Endothelial cell of umbilical vein (primary cell): ENCODE measurements around the gene CYTH2. TPM values are rescaled to one million over a fixed set of nuclear protein-coding genes. Genes with fewer than 3 reads are reported as not detected.

Experiments used
- BruUV-seq: library from RNA; stranded (reverse); fragments of 400-500 nt; replicated peaks from 2 replicates; lab custom pipeline; 2021; lab: Mats Ljungman, UMichigan
- CTCF ChIA-PET: fragments of 300-600, 350-600 bp; sonication (Branson Sonifier 250); formaldehyde crosslinking; loops from one replicate; lab custom pipeline; 2021; ENCODE audit warnings: antibody characterized with exemption, inconsistent platforms; lab: Charles Lee
- POLR2A ChIA-PET: fragments of 300-600, 350-600 bp; sonication (Branson Sonifier 250); formaldehyde crosslinking; loops from one replicate; lab custom pipeline; 2021; ENCODE audit warnings: antibody characterized with exemption, inconsistent platforms; lab: Charles Lee
- DNase-seq: peaks from one replicate; pipeline ENCODE4 v3.0.0-alpha.2; 2011; ENCODE audit warnings: low read depth, low spot score
- FAIRE-seq: peaks from 2 replicates; lab custom pipeline; 2011; peaks lifted over from hg19 to GRCh38; lab: Jason Lieb, UNC
- H2AFZ ChIP-seq: 2 replicates; pipeline ENCODE4 v1.6.0; 2012; ENCODE audit warnings: low read depth, low read length, control low read depth, inconsistent platforms
- H3K27ac ChIP-seq: 2 replicates; pipeline ENCODE4 v1.5.1; 2011; ENCODE audit warnings: low read depth, mild to moderate bottlenecking, control low read depth, low read length, moderate library complexity; ENCODE audit not compliant: insufficient read depth
- H3K27me3 ChIP-seq, 2 experiments: 2 replicates each; pipeline versions ENCODE4 v1.6.0 to v1.6.1; 2011; ENCODE audit warnings: low read length in 2 of 2, mixed read lengths in 1 of 2; ENCODE audit not compliant: control insufficient read depth in 2 of 2, insufficient read depth in 2 of 2
- H3K36me3 ChIP-seq, 2 experiments: 2 replicates in 1 of 2; 3 replicates in 1 of 2; pipeline ENCODE4 v1.5.1; 2011; ENCODE audit warnings: low read length in 2 of 2, mild to moderate bottlenecking in 1 of 2, moderate library complexity in 1 of 2; ENCODE audit not compliant: control insufficient read depth in 2 of 2, insufficient read depth in 2 of 2; ENCODE audit errors: extremely low read depth in 1 of 2
- H3K4me1 ChIP-seq: 3 replicates; pipeline ENCODE4 v1.5.1; 2011; ENCODE audit warnings: mild to moderate bottlenecking, low read length; ENCODE audit not compliant: control insufficient read depth, insufficient read depth; ENCODE audit errors: extremely low read depth
- H3K4me2 ChIP-seq: 2 replicates; pipeline ENCODE4 v1.6.1; 2011; ENCODE audit warnings: low read length, control low read depth, mixed read lengths; ENCODE audit not compliant: insufficient read depth
- H3K4me3 ChIP-seq, 3 experiments: fragments of 200-600 bp in 1 of 3; sonication (generic), shearing (Covaris generic) in 1 of 3; replicated peaks in 1 of 3; 2 replicates each; pipeline ENCODE4 v1.5.1; 2011 to 2016; ENCODE audit warnings: control low read depth in 3 of 3, low read length in 3 of 3, mild to moderate bottlenecking in 2 of 3, inconsistent platforms in 1 of 3, low read depth in 1 of 3, moderate library complexity in 1 of 3; ENCODE audit not compliant: insufficient read depth in 1 of 3
- H3K79me2 ChIP-seq: 2 replicates; pipeline ENCODE4 v1.6.0; 2012; ENCODE audit warnings: low read length, inconsistent platforms; ENCODE audit not compliant: control insufficient read depth, insufficient read depth
- H3K9ac ChIP-seq: replicated peaks from 2 replicates; pipeline ENCODE3; 2011; ENCODE audit warnings: low read length, control low read depth; ENCODE audit not compliant: insufficient read depth; ENCODE audit errors: extremely low read depth
- H3K9me1 ChIP-seq: replicated peaks from 3 replicates; pipeline ENCODE4 v1.6.0; 2011; ENCODE audit warnings: mild to moderate bottlenecking, low read length; ENCODE audit not compliant: control insufficient read depth, insufficient read depth; ENCODE audit errors: extremely low read depth
- H3K9me3 ChIP-seq: replicated peaks from 2 replicates; pipeline ENCODE4 v1.5.1; 2012; ENCODE audit warnings: low read length, inconsistent platforms; ENCODE audit not compliant: control insufficient read depth, insufficient read depth
- H4K20me1 ChIP-seq: replicated peaks from 2 replicates; pipeline ENCODE3; 2011; ENCODE audit warnings: mild to moderate bottlenecking, low read length; ENCODE audit not compliant: control insufficient read depth, insufficient read depth; ENCODE audit errors: extremely low read depth
- EZH2 ChIP-seq: IDR thresholded peaks from 2 replicates; pipeline ENCODE4 v1.6.1; 2012; ENCODE audit warnings: borderline replicate concordance, low read depth, mild to moderate bottlenecking, moderate library complexity, low read length, inconsistent platforms; ENCODE audit not compliant: severe bottlenecking
- FOS ChIP-seq: IDR thresholded peaks from 2 replicates; pipeline ENCODE4 v1.6.1; 2011; ENCODE audit warnings: mild to moderate bottlenecking, low read length, moderate library complexity, borderline replicate concordance; ENCODE audit not compliant: insufficient read depth
- GATA2 ChIP-seq: IDR thresholded peaks from 2 replicates; pipeline ENCODE4 v1.7.0; 2011; ENCODE audit warnings: low read depth, mild to moderate bottlenecking, moderate library complexity, mixed read lengths, low read length; ENCODE audit not compliant: insufficient read length, insufficient read depth
- JUN ChIP-seq: IDR thresholded peaks from 2 replicates; pipeline ENCODE4 v1.6.1; 2011; ENCODE audit warnings: borderline replicate concordance, low read depth; ENCODE audit not compliant: insufficient read length, insufficient read depth
- MAX ChIP-seq: IDR thresholded peaks from 2 replicates; pipeline ENCODE4 v1.6.1; 2011; ENCODE audit not compliant: insufficient read depth, insufficient read length
- MYC ChIP-seq: IDR thresholded peaks from one replicate; pipeline ENCODE4 v1.6.1; 2011; ENCODE audit warnings: mild to moderate bottlenecking, low read depth, low read length
- POLR2A ChIP-seq: IDR thresholded peaks from 2 replicates; pipeline ENCODE4 v1.6.1; 2012; ENCODE audit warnings: low read depth, mild to moderate bottlenecking, control low read depth, low read length
- POLR2AphosphoS5 ChIP-seq: IDR thresholded peaks from 2 replicates; pipeline ENCODE4 v1.6.1; 2012; ENCODE audit warnings: low read depth, mild to moderate bottlenecking, control low read depth, low read length, moderate library complexity; ENCODE audit not compliant: insufficient read depth
- dilution Hi-C: fragments of 300-500 bp; cut with MboI; formaldehyde crosslinking; loops from one replicate; pipeline ENCODE4 v1.15.0; 2019; ENCODE audit warnings: low sequenced_read_pairs; ENCODE audit not compliant: extremely low pct_ligation_motif_present
- intact Hi-C: fragments of 100-400 bp; cut with micrococcal nuclease; formaldehyde crosslinking; loops from one replicate; pipeline ENCODE4 v1.10.0; 2022
- polyA plus RNA-seq, 4 experiments: library from polyadenylated mRNA; depleted of rRNA in 3 of 4; stranded (reverse) in 3 of 4; unstranded in 1 of 4; fragments of >200 nt; gene quantifications; 2 replicates each; pipeline versions ENCODE4 v1.2.1 to v1.2.3, GENCODE V29; 2011 to 2012; ENCODE audit warnings: missing spikeins in 1 of 4
- total RNA-seq: library from RNA; stranded (reverse); gene quantifications from 2 replicates; pipeline ENCODE4 v1.2.3, GENCODE V29; 2021
- TF ChIP-seq, protein P1 (sequence below), 2 donors: IDR thresholded peaks; 1 replicate in 1 of 2; 2 replicates in 1 of 2; pipeline ENCODE4 v1.5.1; 2011; ENCODE audit warnings: low read length in 2 of 2, mild to moderate bottlenecking in 2 of 2, moderate library complexity in 2 of 2, control low read depth in 1 of 2, inconsistent platforms in 1 of 2, low read depth in 1 of 2; ENCODE audit not compliant: insufficient read depth in 1 of 2; ENCODE audit errors: extremely low read depth in 1 of 2

Gene CYTH2
- total and polyA plus RNA-seq, 2 donors (not counting 3 experiments of a cell fraction or from before 2014, with no cell fraction given), result 98.4 to 119 TPM

DNA sequence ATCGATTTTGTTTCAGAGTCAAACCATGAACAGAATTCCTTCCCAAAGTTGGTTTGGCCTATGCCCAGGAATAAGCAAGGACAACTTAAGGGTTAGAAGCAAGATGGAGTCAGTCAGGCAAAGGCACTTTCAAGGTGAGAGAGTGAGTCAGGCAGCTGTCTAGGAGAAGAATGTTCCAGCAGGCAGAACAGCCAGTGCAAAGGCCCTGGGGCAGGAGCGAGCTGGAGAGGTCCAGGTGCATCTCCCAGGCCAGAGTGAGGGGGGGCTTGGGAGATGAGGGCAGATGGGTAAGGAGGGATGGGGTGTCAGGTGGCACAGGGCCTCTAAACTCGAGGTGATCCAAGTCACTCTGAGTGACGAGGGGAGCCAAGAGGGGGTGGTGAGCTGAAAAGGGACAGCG is 32.6 kb upstream of the CYTH2 start:
- Histone ChIP-seq H3K9ac (no peak overlapping the region), H3K27me3 (peaks cover 3% of the 10 kb centered on the region in 2 experiments), H3K9me3 (no peaks in the 10 kb centered on the region), H3K4me2 (no peak overlapping the region), H2AFZ (no peak overlapping the region), H4K20me1 (no peaks in the 10 kb centered on the region), H3K36me3 (no peaks in the 10 kb centered on the region), H3K79me2 (no peaks in the 10 kb centered on the region), H3K4me3 (no peak overlapping the region), H3K9me1 (no peaks in the 10 kb centered on the region), H3K4me1 (no peaks in the 10 kb centered on the region), H3K27ac (no peak overlapping the region)
- dilution Hi-C loops (no loop called here), intact Hi-C loops (no loop called here)
- ChIA-PET CTCF (interaction anchor here (1.2 kb wide), 1 partner anchor 45 kb away, joined by 3 read pairs; the partner anchor contains the start of gene KDELR1), POLR2A (interaction anchor here (0.6 kb wide), 1 partner anchor 228 kb away, joined by 3 read pairs; no protein-coding TSS in a partner anchor)
- no TSS peak for BruUV-seq
- DNase-seq (no peak), FAIRE-seq (no peak)
- no peak for TF ChIP-seq JUN
- no peak for TF ChIP-seq MAX
- TF ChIP-seq MYC, result no peak
- no peak for TF ChIP-seq FOS
- TF ChIP-seq POLR2AphosphoS5, result no peak
- no peak for TF ChIP-seq EZH2
- TF ChIP-seq POLR2A, result no peak
- TF ChIP-seq, protein P1, sequence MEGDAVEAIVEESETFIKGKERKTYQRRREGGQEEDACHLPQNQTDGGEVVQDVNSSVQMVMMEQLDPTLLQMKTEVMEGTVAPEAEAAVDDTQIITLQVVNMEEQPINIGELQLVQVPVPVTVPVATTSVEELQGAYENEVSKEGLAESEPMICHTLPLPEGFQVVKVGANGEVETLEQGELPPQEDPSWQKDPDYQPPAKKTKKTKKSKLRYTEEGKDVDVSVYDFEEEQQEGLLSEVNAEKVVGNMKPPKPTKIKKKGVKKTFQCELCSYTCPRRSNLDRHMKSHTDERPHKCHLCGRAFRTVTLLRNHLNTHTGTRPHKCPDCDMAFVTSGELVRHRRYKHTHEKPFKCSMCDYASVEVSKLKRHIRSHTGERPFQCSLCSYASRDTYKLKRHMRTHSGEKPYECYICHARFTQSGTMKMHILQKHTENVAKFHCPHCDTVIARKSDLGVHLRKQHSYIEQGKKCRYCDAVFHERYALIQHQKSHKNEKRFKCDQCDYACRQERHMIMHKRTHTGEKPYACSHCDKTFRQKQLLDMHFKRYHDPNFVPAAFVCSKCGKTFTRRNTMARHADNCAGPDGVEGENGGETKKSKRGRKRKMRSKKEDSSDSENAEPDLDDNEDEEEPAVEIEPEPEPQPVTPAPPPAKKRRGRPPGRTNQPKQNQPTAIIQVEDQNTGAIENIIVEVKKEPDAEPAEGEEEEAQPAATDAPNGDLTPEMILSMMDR (IDR thresholded peaks at IDR 0.05; ENCODE audit: extremely low read depth in 1 of 2, insufficient read depth in 1 of 2, low read depth in 1 of 2, low read length in 2 of 2), result no peak
- TF ChIP-seq GATA2, result no peak
